OCI-LY3 (cell line): Measurements from ENCODE around the gene RXRA.

Experiments used
- H2AFZ ChIP-seq: fragments of 200-600, 300-600 bp; shearing (Covaris generic); 2 replicates; pipeline ENCODE4 v1.6.0; 2014; ENCODE audit warnings: antibody characterized with exemption, low read depth, low read length
- H3K27ac ChIP-seq: fragments of 200-600, 300-600 bp; sonication (generic); 2 replicates; pipeline ENCODE4 v1.5.1; 2014; ENCODE audit warnings: mild to moderate bottlenecking, low read length, moderate library complexity, mixed read lengths
- H3K27me3 ChIP-seq: fragments of 200-600, 300-600 bp; sonication (generic); 2 replicates; pipeline ENCODE4 v1.6.1; 2014; ENCODE audit warnings: low read depth, low read length, mixed read lengths
- H3K36me3 ChIP-seq: fragments of 200-600, 300-600 bp; sonication (generic); replicated peaks from 2 replicates; pipeline ENCODE3; 2014; ENCODE audit warnings: low read depth, low read length, mixed read lengths
- H3K4me1 ChIP-seq: fragments of 300-600, 200-600 bp; sonication (generic); 2 replicates; pipeline ENCODE4 v1.6.1; 2014; ENCODE audit warnings: low read length, mixed read lengths
- H3K4me2 ChIP-seq: fragments of 200-600, 300-600 bp; sonication (generic); 2 replicates; pipeline ENCODE4 v1.6.1; 2014; ENCODE audit warnings: low read length, mixed read lengths
- H3K4me3 ChIP-seq: fragments of 300-600, 200-600 bp; sonication (generic); 2 replicates; pipeline ENCODE4 v1.5.1; 2014; ENCODE audit warnings: antibody characterized with exemption, mild to moderate bottlenecking, low read length, moderate library complexity
- H3K79me2 ChIP-seq: fragments of 300-600, 200-600 bp; shearing (Covaris generic); 2 replicates; pipeline ENCODE4 v1.6.1; 2014; ENCODE audit warnings: mild to moderate bottlenecking, low read length, mixed read lengths
- H3K9ac ChIP-seq: fragments of 300-600, 200-600 bp; shearing (Covaris generic); 2 replicates; pipeline ENCODE4 v1.6.0; 2014; ENCODE audit warnings: mild to moderate bottlenecking, low read length, moderate library complexity
- H3K9me3 ChIP-seq: fragments of 200-600, 300-600 bp; shearing (Covaris generic); 2 replicates; pipeline ENCODE4 v1.6.1; 2014; ENCODE audit warnings: low read length, mixed read lengths; ENCODE audit not compliant: insufficient read depth
- H4K20me1 ChIP-seq: fragments of 200-600, 300-600 bp; sonication (generic); 2 replicates; pipeline ENCODE4 v1.6.1; 2016; ENCODE audit warnings: low read length, mixed read lengths; ENCODE audit not compliant: insufficient read depth
- CTCF ChIP-seq: fragments of 200-600, 300-600 bp; sonication (generic); IDR thresholded peaks from 2 replicates; pipeline ENCODE4 v1.5.1; 2014; ENCODE audit warnings: antibody characterized with exemption, low read length, low read depth
- EZH2phosphoT487 ChIP-seq: fragments of 200-600 bp; shearing (Covaris generic); IDR thresholded peaks from 2 replicates; pipeline ENCODE4 v1.6.1; 2018; ENCODE audit warnings: antibody characterized with exemption, mixed run types, low read depth

RXRA gene

DNA sequence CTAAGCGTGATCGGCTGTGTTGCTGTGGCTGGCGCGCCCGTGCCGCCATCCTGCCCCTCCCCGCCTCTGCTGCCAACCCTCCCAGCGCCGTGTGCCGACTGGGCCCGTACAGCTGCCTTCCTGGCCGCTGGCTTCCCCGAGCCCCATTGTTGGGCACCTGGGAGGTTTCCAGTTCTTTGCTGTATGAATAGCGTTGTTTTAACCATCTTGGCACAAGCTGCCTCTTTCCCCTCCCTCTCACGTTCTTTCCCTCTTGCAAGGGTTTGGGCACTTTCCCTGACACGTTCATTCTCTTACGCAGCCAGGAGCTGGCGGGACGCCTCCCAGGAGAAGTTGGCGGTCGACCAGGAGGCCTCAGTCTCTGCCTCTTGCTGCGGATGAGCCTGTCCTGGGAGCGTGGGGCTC is 43.1 kb upstream of the RXRA start:
- no peaks in the 10 kb centered on the region for H3K9me3 ChIP-seq
- H3K27ac ChIP-seq, result no peak overlapping the region
- H2AFZ ChIP-seq, result no peak overlapping the region
- H3K4me1 ChIP-seq, result no peaks in the 10 kb centered on the region
- H4K20me1 ChIP-seq, result no peaks in the 10 kb centered on the region
- no peak overlapping the region for H3K4me3 ChIP-seq
- no peaks in the 10 kb centered on the region for H3K36me3 ChIP-seq
- no peak overlapping the region for H3K4me2 ChIP-seq
- H3K79me2 ChIP-seq, result no peaks in the 10 kb centered on the region
- TF ChIP-seq EZH2phosphoT487 (no peak), CTCF (no peak)
- H3K27me3 ChIP-seq, result no peaks in the 10 kb centered on the region
- H3K9ac ChIP-seq, result no peak overlapping the region

DNA sequence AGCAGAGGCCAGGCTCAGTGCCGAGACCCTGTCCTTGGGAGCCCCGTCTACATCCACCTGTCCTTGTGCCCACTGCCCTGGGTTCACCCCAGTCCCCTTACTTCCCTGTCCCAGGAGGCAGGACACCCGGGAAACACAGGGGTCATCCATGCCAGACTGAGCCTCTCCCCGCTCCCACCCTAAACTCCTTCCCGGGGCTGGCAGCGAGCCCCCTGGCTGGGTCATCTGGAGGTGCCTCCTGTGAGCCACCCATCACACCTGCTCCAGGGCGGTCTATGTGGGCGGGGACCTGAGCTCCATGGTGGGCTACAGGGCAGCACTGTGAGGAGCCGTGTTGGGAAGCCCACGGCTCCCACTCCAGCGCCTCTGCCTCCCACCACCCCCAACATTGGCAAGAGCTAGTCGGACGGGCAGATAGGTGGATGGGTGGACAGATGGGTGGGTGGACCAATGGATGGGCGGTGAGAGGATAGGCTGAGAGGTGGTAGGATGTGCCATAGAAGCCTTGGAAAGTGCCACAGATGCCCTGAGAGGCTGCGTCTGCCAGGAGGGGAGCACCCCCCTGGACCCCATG is 42.5 kb upstream of the RXRA start:
- H3K27ac ChIP-seq, result no peak overlapping the region

GRCh38 chr9:134284273-134284672 is 42.0 kb upstream of the RXRA start:
- Histone ChIP-seq H3K4me2 (no peak overlapping the region), H3K27me3 (no peaks in the 10 kb centered on the region), H3K9ac (no peak overlapping the region), H3K27ac (no peak overlapping the region), H3K4me3 (no peak overlapping the region), H2AFZ (no peak overlapping the region), H3K9me3 (no peaks in the 10 kb centered on the region), H3K4me1 (no peaks in the 10 kb centered on the region), H3K36me3 (no peaks in the 10 kb centered on the region), H4K20me1 (no peaks in the 10 kb centered on the region), H3K79me2 (no peaks in the 10 kb centered on the region)
- TF ChIP-seq EZH2phosphoT487 (no peak), CTCF (no peak)

More for the DNA sequence above, 42.5 kb upstream of the RXRA start:
- Histone ChIP-seq H3K36me3 (no peaks in the 10 kb centered on the region), H2AFZ (no peak overlapping the region), H3K4me2 (no peak overlapping the region), H3K4me1 (no peaks in the 10 kb centered on the region), H4K20me1 (no peaks in the 10 kb centered on the region), H3K4me3 (no peak overlapping the region), H3K27me3 (no peaks in the 10 kb centered on the region), H3K9ac (no peak overlapping the region), H3K9me3 (no peaks in the 10 kb centered on the region), H3K79me2 (no peaks in the 10 kb centered on the region)
- TF ChIP-seq EZH2phosphoT487 (no peak), CTCF (no peak)

DNA sequence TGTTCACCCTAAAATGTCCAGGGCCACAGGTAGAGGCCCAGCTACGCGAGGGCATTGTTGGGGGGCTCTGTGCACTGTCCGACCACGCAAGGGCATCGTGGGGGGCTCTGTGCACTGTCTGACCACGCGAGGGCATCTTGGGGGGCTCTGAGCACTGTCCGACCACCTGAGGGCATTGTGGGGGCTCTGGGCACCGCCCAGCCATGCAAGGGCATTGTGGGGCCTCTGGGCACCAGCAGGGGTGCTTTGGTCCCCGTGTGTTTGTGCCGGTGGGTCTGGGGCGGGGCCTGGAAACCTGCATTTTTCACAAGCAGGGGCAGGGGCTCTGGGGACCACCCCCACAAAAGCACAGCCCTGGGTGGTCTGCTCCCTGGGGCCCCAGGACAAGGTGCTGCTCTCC is 41.5 kb upstream of the RXRA start:
- Histone ChIP-seq H3K79me2 (no peaks in the 10 kb centered on the region), H3K27ac (no peak overlapping the region), H3K4me3 (no peak overlapping the region), H3K4me1 (no peaks in the 10 kb centered on the region), H3K4me2 (no peak overlapping the region), H2AFZ (no peak overlapping the region), H3K27me3 (no peaks in the 10 kb centered on the region), H3K36me3 (no peaks in the 10 kb centered on the region), H3K9ac (no peak overlapping the region), H4K20me1 (no peaks in the 10 kb centered on the region), H3K9me3 (no peaks in the 10 kb centered on the region)
- TF ChIP-seq EZH2phosphoT487 (no peak), CTCF (no peak)
